HEK293 (cell line): ENCODE results near the gene SQOR.

Experiments used
- RBAK ChIP-seq: fragments of 450-650 bp; formaldehyde crosslinking; IDR thresholded peaks from 2 replicates; pipeline ENCODE4 v1.5.1; 2016; ENCODE audit warnings: missing biosample characterization, missing genetic modification characterization
- ZFP69B ChIP-seq: fragments of 450-650 bp; formaldehyde crosslinking; IDR thresholded peaks from 2 replicates; pipeline ENCODE4 v1.5.1; 2016; ENCODE audit warnings: missing biosample characterization, missing genetic modification characterization
- ZNF121 ChIP-seq: fragments of 450-650 bp; formaldehyde crosslinking; IDR thresholded peaks from 2 replicates; pipeline ENCODE4 v1.5.1; 2016; ENCODE audit warnings: missing biosample characterization, missing genetic modification characterization
- ZNF274 ChIP-seq, 2 experiments: fragments of 200-500 bp in 1 of 2; fragments of 450-650 bp in 1 of 2; sonication (Bioruptor generic) in 1 of 2; formaldehyde crosslinking in 1 of 2; IDR thresholded peaks; 2 replicates each; pipeline versions ENCODE4 v1.5.1 to v1.6.1; 2014 to 2016; ENCODE audit warnings: borderline replicate concordance in 1 of 2, inconsistent platforms in 1 of 2, low read length in 1 of 2, missing biosample characterization in 1 of 2, missing genetic modification characterization in 1 of 2
- ZNF558 ChIP-seq: fragments of 450-650 bp; formaldehyde crosslinking; IDR thresholded peaks from 2 replicates; pipeline ENCODE4 v1.5.1; 2016; ENCODE audit warnings: missing biosample characterization, missing genetic modification characterization
- TF ChIP-seq, protein P1 (sequence below): fragments of 450-650 bp; formaldehyde crosslinking; IDR thresholded peaks from 2 replicates; pipeline ENCODE4 v1.5.1; 2016; ENCODE audit warnings: missing biosample characterization, missing genetic modification characterization, low read depth
- TF ChIP-seq, protein P2 (sequence below): fragments of 450-650 bp; formaldehyde crosslinking; IDR thresholded peaks from 2 replicates; pipeline ENCODE4 v1.5.1; 2016; ENCODE audit warnings: missing biosample characterization, missing genetic modification characterization
- TF ChIP-seq, protein P3 (sequence below): fragments of 450-650 bp; formaldehyde crosslinking; IDR thresholded peaks from 2 replicates; pipeline ENCODE4 v1.5.1; 2016; ENCODE audit warnings: missing biosample characterization, missing genetic modification characterization
- TF ChIP-seq, protein P4 (sequence below): fragments of 450-650 bp; formaldehyde crosslinking; IDR thresholded peaks from 2 replicates; pipeline ENCODE4 v1.5.1; 2016; ENCODE audit warnings: missing biosample characterization, missing genetic modification characterization
- TF ChIP-seq, protein P5 (sequence below): IDR thresholded peaks from 2 replicates; pipeline ENCODE4 v1.6.1; 2011; ENCODE audit warnings: mild to moderate bottlenecking, low read depth, low read length, borderline replicate concordance

DNA sequence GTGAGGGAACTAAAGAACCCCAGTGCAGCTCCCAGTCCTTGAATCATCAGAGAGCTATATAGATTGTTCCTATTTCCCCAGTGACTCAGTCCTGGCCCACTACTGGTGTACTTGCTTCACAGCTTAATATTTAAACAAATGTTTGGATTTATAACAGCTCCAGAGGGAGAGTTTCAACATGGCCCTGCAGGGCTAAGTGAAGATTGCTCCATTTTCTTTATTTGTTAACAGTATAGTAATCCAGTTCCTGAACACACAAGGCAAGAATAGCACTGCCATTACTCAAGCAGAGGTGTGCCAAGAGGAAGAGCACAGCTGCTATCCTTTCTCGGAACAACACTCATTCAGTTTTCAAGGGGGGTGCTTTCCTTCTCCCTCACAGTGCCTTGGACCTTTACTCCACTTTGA, 6.5 kb downstream of the SQOR start:
- no peak for TF ChIP-seq ZNF558
- TF ChIP-seq RBAK = no peak
- TF ChIP-seq, protein P1, sequence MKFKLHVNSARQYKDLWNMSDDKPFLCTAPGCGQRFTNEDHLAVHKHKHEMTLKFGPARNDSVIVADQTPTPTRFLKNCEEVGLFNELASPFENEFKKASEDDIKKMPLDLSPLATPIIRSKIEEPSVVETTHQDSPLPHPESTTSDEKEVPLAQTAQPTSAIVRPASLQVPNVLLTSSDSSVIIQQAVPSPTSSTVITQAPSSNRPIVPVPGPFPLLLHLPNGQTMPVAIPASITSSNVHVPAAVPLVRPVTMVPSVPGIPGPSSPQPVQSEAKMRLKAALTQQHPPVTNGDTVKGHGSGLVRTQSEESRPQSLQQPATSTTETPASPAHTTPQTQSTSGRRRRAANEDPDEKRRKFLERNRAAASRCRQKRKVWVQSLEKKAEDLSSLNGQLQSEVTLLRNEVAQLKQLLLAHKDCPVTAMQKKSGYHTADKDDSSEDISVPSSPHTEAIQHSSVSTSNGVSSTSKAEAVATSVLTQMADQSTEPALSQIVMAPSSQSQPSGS (tag by site-specific recombination) = no peak
- no peak for TF ChIP-seq ZNF121 (tag by site-specific recombination)
- TF ChIP-seq, protein P2, sequence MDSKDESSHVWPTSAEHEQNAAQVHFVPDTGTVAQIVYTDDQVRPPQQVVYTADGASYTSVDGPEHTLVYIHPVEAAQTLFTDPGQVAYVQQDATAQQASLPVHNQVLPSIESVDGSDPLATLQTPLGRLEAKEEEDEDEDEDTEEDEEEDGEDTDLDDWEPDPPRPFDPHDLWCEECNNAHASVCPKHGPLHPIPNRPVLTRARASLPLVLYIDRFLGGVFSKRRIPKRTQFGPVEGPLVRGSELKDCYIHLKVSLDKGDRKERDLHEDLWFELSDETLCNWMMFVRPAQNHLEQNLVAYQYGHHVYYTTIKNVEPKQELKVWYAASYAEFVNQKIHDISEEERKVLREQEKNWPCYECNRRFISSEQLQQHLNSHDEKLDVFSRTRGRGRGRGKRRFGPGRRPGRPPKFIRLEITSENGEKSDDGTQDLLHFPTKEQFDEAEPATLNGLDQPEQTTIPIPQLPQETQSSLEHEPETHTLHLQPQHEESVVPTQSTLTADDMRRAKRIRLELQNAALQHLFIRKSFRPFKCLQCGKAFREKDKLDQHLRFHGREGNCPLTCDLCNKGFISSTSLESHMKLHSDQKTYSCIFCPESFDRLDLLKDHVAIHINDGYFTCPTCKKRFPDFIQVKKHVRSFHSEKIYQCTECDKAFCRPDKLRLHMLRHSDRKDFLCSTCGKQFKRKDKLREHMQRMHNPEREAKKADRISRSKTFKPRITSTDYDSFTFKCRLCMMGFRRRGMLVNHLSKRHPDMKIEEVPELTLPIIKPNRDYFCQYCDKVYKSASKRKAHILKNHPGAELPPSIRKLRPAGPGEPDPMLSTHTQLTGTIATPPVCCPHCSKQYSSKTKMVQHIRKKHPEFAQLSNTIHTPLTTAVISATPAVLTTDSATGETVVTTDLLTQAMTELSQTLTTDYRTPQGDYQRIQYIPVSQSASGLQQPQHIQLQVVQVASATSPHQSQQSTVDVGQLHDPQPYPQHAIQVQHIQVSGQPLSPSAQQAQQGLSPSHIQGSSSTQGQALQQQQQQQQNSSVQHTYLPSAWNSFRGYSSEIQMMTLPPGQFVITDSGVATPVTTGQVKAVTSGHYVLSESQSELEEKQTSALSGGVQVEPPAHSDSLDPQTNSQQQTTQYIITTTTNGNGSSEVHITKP (tag by site-specific recombination) = no peak
- TF ChIP-seq, protein P3, sequence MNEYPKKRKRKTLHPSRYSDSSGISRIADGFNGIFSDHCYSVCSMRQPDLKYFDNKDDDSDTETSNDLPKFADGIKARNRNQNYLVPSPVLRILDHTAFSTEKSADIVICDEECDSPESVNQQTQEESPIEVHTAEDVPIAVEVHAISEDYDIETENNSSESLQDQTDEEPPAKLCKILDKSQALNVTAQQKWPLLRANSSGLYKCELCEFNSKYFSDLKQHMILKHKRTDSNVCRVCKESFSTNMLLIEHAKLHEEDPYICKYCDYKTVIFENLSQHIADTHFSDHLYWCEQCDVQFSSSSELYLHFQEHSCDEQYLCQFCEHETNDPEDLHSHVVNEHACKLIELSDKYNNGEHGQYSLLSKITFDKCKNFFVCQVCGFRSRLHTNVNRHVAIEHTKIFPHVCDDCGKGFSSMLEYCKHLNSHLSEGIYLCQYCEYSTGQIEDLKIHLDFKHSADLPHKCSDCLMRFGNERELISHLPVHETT (tag by site-specific recombination) = no peak
- TF ChIP-seq ZFP69B = no peak
- TF ChIP-seq, protein P4, sequence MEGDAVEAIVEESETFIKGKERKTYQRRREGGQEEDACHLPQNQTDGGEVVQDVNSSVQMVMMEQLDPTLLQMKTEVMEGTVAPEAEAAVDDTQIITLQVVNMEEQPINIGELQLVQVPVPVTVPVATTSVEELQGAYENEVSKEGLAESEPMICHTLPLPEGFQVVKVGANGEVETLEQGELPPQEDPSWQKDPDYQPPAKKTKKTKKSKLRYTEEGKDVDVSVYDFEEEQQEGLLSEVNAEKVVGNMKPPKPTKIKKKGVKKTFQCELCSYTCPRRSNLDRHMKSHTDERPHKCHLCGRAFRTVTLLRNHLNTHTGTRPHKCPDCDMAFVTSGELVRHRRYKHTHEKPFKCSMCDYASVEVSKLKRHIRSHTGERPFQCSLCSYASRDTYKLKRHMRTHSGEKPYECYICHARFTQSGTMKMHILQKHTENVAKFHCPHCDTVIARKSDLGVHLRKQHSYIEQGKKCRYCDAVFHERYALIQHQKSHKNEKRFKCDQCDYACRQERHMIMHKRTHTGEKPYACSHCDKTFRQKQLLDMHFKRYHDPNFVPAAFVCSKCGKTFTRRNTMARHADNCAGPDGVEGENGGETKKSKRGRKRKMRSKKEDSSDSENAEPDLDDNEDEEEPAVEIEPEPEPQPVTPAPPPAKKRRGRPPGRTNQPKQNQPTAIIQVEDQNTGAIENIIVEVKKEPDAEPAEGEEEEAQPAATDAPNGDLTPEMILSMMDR (tag by site-specific recombination) = no peak
- TF ChIP-seq, protein P5, sequence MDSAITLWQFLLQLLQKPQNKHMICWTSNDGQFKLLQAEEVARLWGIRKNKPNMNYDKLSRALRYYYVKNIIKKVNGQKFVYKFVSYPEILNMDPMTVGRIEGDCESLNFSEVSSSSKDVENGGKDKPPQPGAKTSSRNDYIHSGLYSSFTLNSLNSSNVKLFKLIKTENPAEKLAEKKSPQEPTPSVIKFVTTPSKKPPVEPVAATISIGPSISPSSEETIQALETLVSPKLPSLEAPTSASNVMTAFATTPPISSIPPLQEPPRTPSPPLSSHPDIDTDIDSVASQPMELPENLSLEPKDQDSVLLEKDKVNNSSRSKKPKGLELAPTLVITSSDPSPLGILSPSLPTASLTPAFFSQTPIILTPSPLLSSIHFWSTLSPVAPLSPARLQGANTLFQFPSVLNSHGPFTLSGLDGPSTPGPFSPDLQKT = no peak
- TF ChIP-seq ZNF274 (IDR thresholded peaks at IDR 0.05; ENCODE audit: low read length) = no peak
- no peak for TF ChIP-seq ZNF274 (tag by site-specific recombination; IDR thresholded peaks at IDR 0.05; ENCODE audit: borderline replicate concordance)
